Trophoblast cell (in vitro differentiated cells and primary cell): ENCODE data around the gene PWP2.
"Not testable (repeated sequence)": the region's sequence is repeated elsewhere in the genome, so short reads cannot be mapped to it uniquely, and the experiment has no call there.

ENCODE experiments used
- DNase-seq, 2 donors: peaks; one replicate each; pipeline ENCODE4 v3.0.0-alpha.2; 2016
- H2AFZ ChIP-seq: 2 replicates; pipeline ENCODE4 v1.6.1; 2013; ENCODE audit warnings: low read length, moderate library complexity, mild to moderate bottlenecking; ENCODE audit not compliant: insufficient read depth, poor library complexity
- H2AK5ac ChIP-seq: 2 replicates; pipeline ENCODE4 v1.6.1; 2013; ENCODE audit warnings: mild to moderate bottlenecking, low read length
- H2BK120ac ChIP-seq: 2 replicates; pipeline ENCODE4 v1.6.1; 2013; ENCODE audit warnings: low read length, mild to moderate bottlenecking, moderate library complexity; ENCODE audit not compliant: insufficient read depth, poor library complexity
- H2BK12ac ChIP-seq: 2 replicates; pipeline ENCODE4 v1.6.1; 2013; ENCODE audit warnings: mild to moderate bottlenecking, low read length, moderate library complexity
- H2BK5ac ChIP-seq: 2 replicates; pipeline ENCODE4 v1.6.1; 2013; ENCODE audit warnings: low read length, low read depth, moderate library complexity, mild to moderate bottlenecking; ENCODE audit not compliant: poor library complexity
- H3K14ac ChIP-seq: 2 replicates; pipeline ENCODE4 v1.6.1; 2013; ENCODE audit warnings: mild to moderate bottlenecking, low read length
- H3K18ac ChIP-seq: 2 replicates; pipeline ENCODE4 v1.6.1; 2013; ENCODE audit warnings: mild to moderate bottlenecking, low read length
- H3K23ac ChIP-seq: 2 replicates; pipeline ENCODE4 v1.6.1; 2013; ENCODE audit warnings: low read length
- H3K27ac ChIP-seq: 2 replicates; pipeline ENCODE4 v1.5.1; 2013; ENCODE audit warnings: low read depth, mild to moderate bottlenecking, inconsistent platforms, low read length, moderate library complexity
- H3K27me3 ChIP-seq: 2 replicates; pipeline ENCODE4 v1.6.1; 2013; ENCODE audit warnings: inconsistent platforms, mild to moderate bottlenecking, low read length, moderate library complexity; ENCODE audit not compliant: insufficient read depth
- H3K36me3 ChIP-seq, 2 experiments: 1 replicate in 1 of 2; 2 replicates in 1 of 2; pipeline ENCODE4 v1.6.1; 2013; ENCODE audit warnings: low read length in 2 of 2, mild to moderate bottlenecking in 2 of 2, moderate library complexity in 1 of 2; ENCODE audit not compliant: insufficient read depth in 2 of 2, control insufficient read depth in 1 of 2
- H3K4ac ChIP-seq: 2 replicates; pipeline ENCODE4 v1.6.1; 2013; ENCODE audit warnings: low read depth, mild to moderate bottlenecking, low read length, moderate library complexity
- H3K4me1 ChIP-seq, 2 experiments: 1 replicate in 1 of 2; 2 replicates in 1 of 2; pipeline ENCODE4 v1.6.1; 2013; ENCODE audit warnings: low read length in 2 of 2, mild to moderate bottlenecking in 2 of 2, moderate library complexity in 1 of 2; ENCODE audit not compliant: insufficient read depth in 2 of 2, control insufficient read depth in 1 of 2
- H3K4me2 ChIP-seq: 2 replicates; pipeline ENCODE4 v1.6.1; 2013; ENCODE audit warnings: inconsistent platforms, mild to moderate bottlenecking, low read length, moderate library complexity
- H3K4me3 ChIP-seq: 2 replicates; pipeline ENCODE4 v1.5.1; 2013; ENCODE audit warnings: mild to moderate bottlenecking, low read depth, low read length, inconsistent platforms
- H3K79me1 ChIP-seq: one replicate; pipeline ENCODE4 v1.6.1; 2013; ENCODE audit warnings: low read length
- H3K79me2 ChIP-seq: 2 replicates; pipeline ENCODE4 v1.6.1; 2013; ENCODE audit warnings: low read length, mild to moderate bottlenecking; ENCODE audit not compliant: control insufficient read depth, insufficient read depth, poor library complexity
- H3K9ac ChIP-seq: 2 replicates; pipeline ENCODE4 v1.6.1; 2013; ENCODE audit warnings: mild to moderate bottlenecking, low read length
- H3K9me3 ChIP-seq: 2 replicates; pipeline ENCODE4 v1.6.1; 2013; ENCODE audit warnings: low read depth, mild to moderate bottlenecking, control low read depth, inconsistent platforms, low read length; ENCODE audit not compliant: insufficient read depth
- H4K12ac ChIP-seq: 2 replicates; pipeline ENCODE4 v1.6.1; 2013; ENCODE audit warnings: low read depth, mild to moderate bottlenecking, low read length, moderate library complexity
- H4K8ac ChIP-seq: 2 replicates; pipeline ENCODE4 v1.6.1; 2013; ENCODE audit warnings: low read depth, mild to moderate bottlenecking, low read length, moderate library complexity
- H4K91ac ChIP-seq: one replicate; pipeline ENCODE4 v1.6.1; 2013; ENCODE audit warnings: low read depth, mild to moderate bottlenecking, low read length, moderate library complexity
- WGBS: extraction: QIAGEN DNeasy Blood & Tissue Kit; methylation state at CpG from one replicate; pipeline ENCODE4 v1.1.7; 2013; ENCODE audit warnings: missing lambda C conversion rate; ENCODE audit not compliant: insufficient read length, insufficient coverage; ENCODE audit errors: extremely low coverage; 5-methylcytosine and 5-hydroxymethylcytosine counted together

Gene PWP2

DNA sequence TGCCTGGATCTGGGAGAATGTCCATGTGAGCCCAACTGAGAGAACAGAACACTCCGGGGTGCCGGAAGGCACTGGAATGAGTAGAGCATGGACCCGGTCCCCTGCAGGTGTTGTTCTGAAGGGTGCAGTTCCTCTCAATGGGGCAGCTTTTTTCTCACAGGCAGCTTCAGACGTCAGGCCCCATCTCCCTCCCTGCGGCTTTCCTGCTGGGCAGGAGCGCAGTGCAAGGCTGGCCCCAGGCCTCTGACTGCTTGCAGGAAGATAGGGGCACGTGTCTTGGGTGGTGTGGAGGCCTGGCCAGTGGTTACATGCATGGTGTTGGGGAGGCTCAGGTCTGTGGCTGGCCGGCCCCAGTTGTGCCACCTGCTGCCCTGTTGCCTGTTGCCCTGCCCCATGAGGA, 36.8 kb downstream of the PWP2 start:
- H3K79me2 ChIP-seq, H3K4me2 ChIP-seq, H3K79me1 ChIP-seq, H3K4me3 ChIP-seq, H4K91ac ChIP-seq, H3K9me3 ChIP-seq, H3K14ac ChIP-seq, H3K9ac ChIP-seq, DNase-seq, H2BK12ac ChIP-seq, H2BK120ac ChIP-seq, H3K27me3 ChIP-seq, H2BK5ac ChIP-seq, H3K27ac ChIP-seq, H3K18ac ChIP-seq, H4K8ac ChIP-seq, H3K4ac ChIP-seq, H3K36me3 ChIP-seq, H3K23ac ChIP-seq, H4K12ac ChIP-seq, H3K4me1 ChIP-seq, H2AFZ ChIP-seq, H2AK5ac ChIP-seq: not testable (repeated sequence)
- no CpG with 5 or more reads among the region's 8 CpGs for WGBS

GRCh38 chr21:44144784-44145602, 37.8 kb downstream of the PWP2 start:
- H3K27ac ChIP-seq, H2BK12ac ChIP-seq, DNase-seq, H3K27me3 ChIP-seq, H3K36me3 ChIP-seq, H2BK120ac ChIP-seq, H3K9me3 ChIP-seq, H3K4me3 ChIP-seq, H3K23ac ChIP-seq, H4K12ac ChIP-seq, H4K8ac ChIP-seq, H3K14ac ChIP-seq, H3K4me1 ChIP-seq, H3K4ac ChIP-seq, H3K9ac ChIP-seq, H2BK5ac ChIP-seq, H3K79me1 ChIP-seq, H2AK5ac ChIP-seq, H2AFZ ChIP-seq, H3K18ac ChIP-seq, H3K4me2 ChIP-seq, H3K79me2 ChIP-seq, H4K91ac ChIP-seq: not testable (repeated sequence)
- no CpG with 5 or more reads among the region's 22 CpGs for WGBS

DNA sequence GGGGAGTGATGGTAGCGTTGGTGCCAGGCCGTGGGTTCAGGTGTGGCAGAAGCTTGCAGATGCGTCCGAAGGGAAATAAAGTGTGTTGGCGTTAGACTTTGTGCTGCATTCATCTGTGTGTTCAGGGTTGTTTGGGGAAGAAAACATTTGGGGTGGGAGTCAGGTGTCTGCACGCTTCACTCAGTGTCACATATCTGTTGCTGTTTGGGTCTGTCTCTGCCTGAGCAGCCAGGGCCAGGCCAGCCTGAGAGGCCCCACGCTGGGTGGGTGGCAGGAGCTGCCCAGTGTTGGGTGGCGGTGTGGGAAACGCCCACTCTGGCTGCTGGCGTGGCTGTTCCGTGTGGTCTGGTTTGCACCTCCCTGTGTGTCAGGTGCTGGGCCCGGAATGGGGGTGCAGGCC, 38.4 kb downstream of the PWP2 start:
- H4K12ac ChIP-seq: not testable (repeated sequence)

GRCh38 chr21:44147108-44147507, 39.9 kb downstream of the PWP2 start:
- H3K4me3 ChIP-seq, H3K4ac ChIP-seq, H3K23ac ChIP-seq, H3K9me3 ChIP-seq, H2BK120ac ChIP-seq, H3K9ac ChIP-seq, H2BK12ac ChIP-seq, H3K27ac ChIP-seq, DNase-seq, H3K27me3 ChIP-seq, H2AFZ ChIP-seq, H3K14ac ChIP-seq, H2AK5ac ChIP-seq, H2BK5ac ChIP-seq, H3K18ac ChIP-seq, H3K4me1 ChIP-seq, H4K12ac ChIP-seq, H3K36me3 ChIP-seq, H3K79me1 ChIP-seq, H3K79me2 ChIP-seq, H3K4me2 ChIP-seq, H4K91ac ChIP-seq, H4K8ac ChIP-seq: not testable (repeated sequence)
- no CpG with 5 or more reads among the region's 8 CpGs for WGBS

More for the DNA sequence above, 38.4 kb downstream of the PWP2 start:
- not testable (repeated sequence) for H3K4me2 ChIP-seq, H3K4ac ChIP-seq, H3K36me3 ChIP-seq, H3K9ac ChIP-seq, H2AFZ ChIP-seq, H3K27me3 ChIP-seq, H3K4me1 ChIP-seq, H2BK120ac ChIP-seq, H3K27ac ChIP-seq, H3K23ac ChIP-seq, H3K14ac ChIP-seq, H4K91ac ChIP-seq, H3K79me1 ChIP-seq, H3K18ac ChIP-seq, H4K8ac ChIP-seq, H2BK12ac ChIP-seq, H2AK5ac ChIP-seq, H3K4me3 ChIP-seq, H3K79me2 ChIP-seq, H3K9me3 ChIP-seq, H2BK5ac ChIP-seq, DNase-seq
- WGBS: no CpG with 5 or more reads among the region's 12 CpGs
